Caco-2 (cell line): Measurements from ENCODE around the gene TTC16. TPM values are rescaled to one million over a fixed set of nuclear protein-coding genes. Genes with fewer than 3 reads are reported as not detected.

Experiments used
- BruUV-seq: library from RNA; stranded (reverse); fragments of 400-500 nt; replicated peaks from 2 replicates; lab custom pipeline; 2021; lab: Mats Ljungman, UMichigan
- CTCF ChIA-PET: fragments of 300-600 bp; sonication (Branson Sonifier 250); formaldehyde crosslinking; loops from one replicate; lab custom pipeline; 2022; ENCODE audit warnings: antibody characterized with exemption; lab: Charles Lee
- POLR2A ChIA-PET: fragments of 300-600 bp; sonication (Branson Sonifier 250); formaldehyde crosslinking; loops from one replicate; lab custom pipeline; 2022; ENCODE audit warnings: antibody characterized with exemption; lab: Charles Lee
- DNase-seq, 2 experiments: peaks; one replicate each; pipeline versions ENCODE4 v3.0.0 to v3.0.0-alpha.2; 2020 to 2022
- H3K27me3 ChIP-seq: replicated peaks from 2 replicates; pipeline ENCODE4 v1.6.0; 2011; ENCODE audit warnings: low read length; ENCODE audit not compliant: control insufficient read depth, insufficient read depth
- H3K36me3 ChIP-seq: 2 replicates; pipeline ENCODE4 v1.5.1; 2011; ENCODE audit warnings: low read length; ENCODE audit not compliant: control insufficient read depth, insufficient read depth
- H3K4me1 ChIP-seq: fragments of 250-450 bp; sonication (Bioruptor Pico); 2 replicates; pipeline ENCODE4 v1.5.1; 2020; ENCODE audit warnings: mild to moderate bottlenecking
- H3K4me3 ChIP-seq: 2 replicates; pipeline ENCODE4 v1.5.1; 2011; ENCODE audit warnings: low read depth, mild to moderate bottlenecking, control low read depth, low read length
- H3K9me3 ChIP-seq: fragments of 250-450 bp; sonication (Bioruptor Pico); 2 replicates; pipeline ENCODE4 v1.5.1; 2020; ENCODE audit warnings: mild to moderate bottlenecking, moderate library complexity
- H3K27ac Mint-ChIP-seq: one replicate; pipeline ENCODE4 v1.8.0; 2022; ENCODE audit warnings: mixed read lengths; ENCODE audit not compliant: unreplicated experiment
- H3K27me3 Mint-ChIP-seq: one replicate; pipeline ENCODE4 v1.8.0; 2022; ENCODE audit warnings: mixed read lengths; ENCODE audit not compliant: insufficient read depth, unreplicated experiment
- H3K36me3 Mint-ChIP-seq: one replicate; pipeline ENCODE4 v1.8.0; 2022; ENCODE audit warnings: mild to moderate bottlenecking, mixed read lengths; ENCODE audit not compliant: insufficient read depth, unreplicated experiment
- H3K4me1 Mint-ChIP-seq: one replicate; pipeline ENCODE4 v1.8.0; 2022; ENCODE audit warnings: low read depth, mixed read lengths; ENCODE audit not compliant: unreplicated experiment
- H3K4me3 Mint-ChIP-seq: one replicate; pipeline ENCODE4 v1.8.0; 2022; ENCODE audit warnings: mild to moderate bottlenecking, moderate library complexity, mixed read lengths; ENCODE audit not compliant: unreplicated experiment
- H3K9me3 Mint-ChIP-seq: one replicate; pipeline ENCODE4 v1.8.0; 2022; ENCODE audit warnings: mixed read lengths; ENCODE audit not compliant: unreplicated experiment
- CTCF ChIP-seq, 2 experiments: fragments of 200-600 bp in 1 of 2; IDR thresholded peaks; 1 replicate in 1 of 2; 2 replicates in 1 of 2; pipeline versions ENCODE4 v1.5.1 to v1.8.0; 2011 to 2022; ENCODE audit warnings: antibody characterized with exemption in 1 of 2, control low read depth in 1 of 2, inconsistent platforms in 1 of 2, low read depth in 1 of 2, low read length in 1 of 2, mild to moderate bottlenecking in 1 of 2, moderate library complexity in 1 of 2; ENCODE audit not compliant: insufficient read depth in 1 of 2, severe bottlenecking in 1 of 2, unreplicated experiment in 1 of 2
- intact Hi-C: fragments of 100-400 bp; cut with micrococcal nuclease; formaldehyde crosslinking; loops from one replicate; pipeline ENCODE4 v1.10.0; 2022; ENCODE audit not compliant: unreplicated experiment
- total RNA-seq: library from RNA; stranded (reverse); gene quantifications from 2 replicates; pipeline ENCODE4 v1.2.3, GENCODE V29; 2022

Gene TTC16
- total RNA-seq, 1 experiment from 2014 or later: not detected

GRCh38 chr9:127711831-127712274, 4.0 kb upstream of the TTC16 start:
- Mint-ChIP-seq H3K27ac (no peak overlapping the region), H3K36me3 (peaks cover 6% of the 10 kb centered on the region), H3K4me1 (peaks cover 7% of the 10 kb centered on the region), H3K4me3 (no peak overlapping the region), H3K27me3 (no peaks in the 10 kb centered on the region), H3K9me3 (peaks cover 9% of the 10 kb centered on the region)
- Histone ChIP-seq H3K9me3 (no peaks in the 10 kb centered on the region), H3K4me3 (no peak overlapping the region), H3K36me3 (no peaks in the 10 kb centered on the region), H3K4me1 (peaks cover 4% of the 10 kb centered on the region; the same call in 1 of the 2 replicates), H3K27me3 (no peaks in the 10 kb centered on the region)
- intact Hi-C loops: no loop called here
- no peak for TF ChIP-seq CTCF (IDR thresholded peaks at IDR 0.05; ENCODE audit: insufficient read depth in 1 of 2, low read depth in 1 of 2, low read length in 1 of 2, severe bottlenecking in 1 of 2, unreplicated experiment in 1 of 2)
- DNase-seq: no peak
- POLR2A ChIA-PET: no interaction called here
- no TSS peak for BruUV-seq
- CTCF ChIA-PET: no interaction called here

GRCh38 chr9:127712371-127712770, 3.5 kb upstream of the TTC16 start:
- Histone ChIP-seq H3K36me3 (no peaks in the 10 kb centered on the region), H3K4me1 (peaks cover 4% of the 10 kb centered on the region; the same call in 1 of the 2 replicates), H3K27me3 (no peaks in the 10 kb centered on the region), H3K9me3 (no peaks in the 10 kb centered on the region), H3K4me3 (no peak overlapping the region)
- intact Hi-C loops: no loop called here
- H3K9me3 Mint-ChIP-seq: peaks cover 9% of the 10 kb centered on the region
- no TSS peak for BruUV-seq
- H3K4me3 Mint-ChIP-seq: no peak overlapping the region
- ChIA-PET POLR2A (no interaction called here), CTCF (no interaction called here)
- DNase-seq: no peak
- peaks cover 6% of the 10 kb centered on the region for H3K36me3 Mint-ChIP-seq
- no peaks in the 10 kb centered on the region for H3K27me3 Mint-ChIP-seq
- no peak overlapping the region for H3K27ac Mint-ChIP-seq
- TF ChIP-seq CTCF (IDR thresholded peaks at IDR 0.05; ENCODE audit: insufficient read depth in 1 of 2, low read depth in 1 of 2, low read length in 1 of 2, severe bottlenecking in 1 of 2, unreplicated experiment in 1 of 2): no peak
- H3K4me1 Mint-ChIP-seq: peaks cover 7% of the 10 kb centered on the region

- TF ChIP-seq CTCF (IDR thresholded peaks at IDR 0.05; ENCODE audit: insufficient read depth in 1 of 2, low read depth in 1 of 2, low read length in 1 of 2, severe bottlenecking in 1 of 2, unreplicated experiment in 1 of 2): no peak
- Histone ChIP-seq H3K4me1 (peaks cover 4% of the 10 kb centered on the region; the same call in 1 of the 2 replicates), H3K9me3 (no peaks in the 10 kb centered on the region), H3K27me3 (no peaks in the 10 kb centered on the region), H3K4me3 (no peak overlapping the region), H3K36me3 (no peaks in the 10 kb centered on the region)
- CTCF ChIA-PET: no interaction called here
- POLR2A ChIA-PET: no interaction called here
- H3K27ac Mint-ChIP-seq: no peak overlapping the region
- intact Hi-C loops: no loop called here
- H3K27me3 Mint-ChIP-seq: no peaks in the 10 kb centered on the region
- DNase-seq: no peak
- peaks cover 6% of the 10 kb centered on the region for H3K36me3 Mint-ChIP-seq
- no peak overlapping the region for H3K4me3 Mint-ChIP-seq
- peaks cover 9% of the 10 kb centered on the region for H3K9me3 Mint-ChIP-seq
- peaks cover 7% of the 10 kb centered on the region for H3K4me1 Mint-ChIP-seq
- no TSS peak for BruUV-seq
These were observed 3.0 kb upstream of the TTC16 start for GRCh38 chr9:127712867-127713266.
